Measurements from ENCODE around the gene ALX3. TPM values are rescaled to one million over a fixed set of nuclear protein-coding genes. Genes with fewer than 3 reads are reported as not detected.

The ALX3 gene
- total RNA-seq = not detected

DNA sequence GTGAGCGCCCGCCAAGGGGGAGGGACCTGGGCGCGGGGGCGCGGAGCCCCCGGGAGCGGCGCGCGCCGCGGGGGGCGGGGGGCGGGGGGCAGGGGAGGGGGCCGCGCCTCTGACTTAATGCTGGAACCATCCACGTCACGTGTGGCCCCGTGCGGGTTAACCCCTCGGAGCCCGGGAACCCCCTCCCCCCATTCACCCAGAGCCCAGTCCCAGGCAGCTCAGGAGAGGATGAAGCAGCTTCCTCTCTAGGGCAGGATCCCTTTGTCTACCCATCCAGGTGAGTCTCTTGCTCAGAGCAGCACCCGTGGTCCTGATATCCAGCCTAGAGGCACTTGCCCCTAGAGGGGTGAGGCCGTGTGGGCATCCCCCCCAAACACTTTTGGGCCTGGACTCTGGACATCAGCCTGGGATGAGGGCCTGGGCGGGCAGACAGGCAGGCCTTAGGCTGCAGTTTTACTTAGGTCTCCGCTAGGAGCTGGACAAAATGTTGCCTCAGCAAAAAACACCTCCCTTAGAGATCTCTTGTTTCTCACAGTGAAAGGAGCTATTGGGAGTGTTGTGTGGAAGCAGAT is at the start of gene ALX3:
ALX3 (minus strand) TSS at position 2 of the 572 bp plus-strand sequence. CDS start 60 bp downstream, outside the sequence.

DNA sequence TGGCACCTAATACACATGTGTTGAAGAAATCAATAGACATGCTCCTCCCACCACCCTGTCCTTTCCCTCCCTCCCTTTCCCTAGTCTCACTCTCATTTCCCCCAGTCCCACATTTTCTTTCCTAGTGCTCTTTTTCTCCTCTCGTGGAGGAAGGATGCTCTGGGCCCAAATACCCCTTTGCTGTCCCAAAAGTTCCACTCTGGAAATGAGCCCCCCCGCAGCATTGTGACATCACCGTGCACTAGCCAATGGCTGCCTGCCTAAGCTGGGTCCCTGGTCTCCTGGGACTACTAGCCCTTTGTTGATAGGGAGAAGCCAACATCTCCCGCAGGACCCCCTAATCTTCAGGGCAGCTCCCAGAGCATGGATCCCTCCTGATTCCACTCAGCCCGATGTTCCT is 41.7 kb upstream of the ALX3 start, which contains the start of gene UBL4B:
UBL4B (plus strand) TSS at position 301 of the 400 bp plus-strand sequence; CDS start at position 393, 92 bp downstream.

DNA sequence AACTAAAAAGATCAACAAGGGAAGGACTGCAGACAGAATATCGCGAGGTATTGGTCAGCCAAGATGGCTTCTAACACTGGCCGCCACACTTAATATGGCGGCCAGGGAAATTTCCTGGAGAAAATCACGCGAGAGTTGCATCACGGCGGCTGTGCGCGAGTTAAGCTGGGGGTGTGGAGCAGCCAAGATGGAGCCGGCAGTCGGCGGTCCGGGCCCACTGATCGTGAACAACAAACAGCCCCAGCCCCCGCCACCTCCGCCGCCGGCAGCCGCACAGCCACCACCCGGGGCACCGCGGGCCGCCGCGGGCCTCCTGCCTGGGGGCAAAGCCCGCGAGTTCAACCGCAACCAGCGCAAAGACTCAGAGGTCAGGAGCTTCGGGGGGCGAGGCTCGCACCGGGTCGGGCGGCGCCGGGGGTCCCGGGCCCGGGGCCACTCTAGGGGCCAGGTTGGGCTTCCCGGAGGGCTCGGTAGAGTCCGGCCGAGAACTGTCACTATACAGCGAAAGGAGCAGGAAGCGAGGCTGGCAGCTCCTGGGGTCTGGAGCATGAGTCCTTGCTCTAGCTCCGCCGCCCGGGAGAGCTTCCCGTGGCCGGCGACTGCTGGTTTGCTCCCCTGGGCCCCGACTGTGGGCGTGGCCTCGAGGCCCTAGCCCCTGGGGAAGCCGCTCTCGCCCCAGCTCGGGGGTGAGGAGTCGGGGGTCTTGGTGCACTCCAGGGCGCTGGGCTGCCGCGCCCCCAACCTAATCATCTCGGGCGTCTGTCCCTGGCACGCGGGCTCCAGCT is 35.8 kb downstream of the ALX3 start, which contains the start of gene STRIP1:
STRIP1 (plus strand) TSS at position 174 of the 785 bp plus-strand sequence; CDS start at position 188, 14 bp downstream.

Other genes with a start within 250 kb of the ALX3 start
- gene CSF1, start 159.8 kb downstream of the ALX3 start, total RNA-seq = 10 to 100 TPM; 14.5 to 17.6 TPM
- gene AHCYL1, start 85.9 kb downstream of the ALX3 start, total RNA-seq = 10 to 100 TPM; 70.5 to 84.3 TPM
- 10 to 100 TPM; 41.0 to 44.0 TPM for gene STRIP1, start 36.0 kb downstream of the ALX3 start, total RNA-seq
- gene UBL4B, start 41.8 kb upstream of the ALX3 start, total RNA-seq = not detected
- gene SLC6A17, start 79.8 kb upstream of the ALX3 start, total RNA-seq = 1 to 10 TPM in 1 of 2 donors, under 1 TPM in 1; 0.69 to 1.3 TPM
- 1 to 10 TPM in 1 of 2 donors, under 1 TPM in 1; 1.00 to 1.0 TPM for gene KCNC4, start 139.6 kb upstream of the ALX3 start, total RNA-seq